Activated CD8-positive, alpha-beta T cell treated with anti-CD3 and anti-CD28 coated beads for 36 hours (primary cell): ENCODE data around the gene ADGB. TPM values are rescaled to one million over a fixed set of nuclear protein-coding genes. Genes with fewer than 3 reads are reported as not detected.

Experiments
- ATAC-seq: fragments of 200-7000 bp; cut with Tn5 transposase; one replicate; pipeline ENCODE4 v1.10.0; 2021; ENCODE audit warnings: mild to moderate bottlenecking, moderate library complexity
- CTCF ChIA-PET: fragments of 350-600 bp; sonication (Branson Sonifier 250); formaldehyde crosslinking; loops from one replicate; lab custom pipeline; 2021; ENCODE audit warnings: antibody characterized with exemption; lab: Charles Lee
- POLR2A ChIA-PET: fragments of 350-600 bp; sonication (Branson Sonifier 250); formaldehyde crosslinking; loops from one replicate; lab custom pipeline; 2021; ENCODE audit warnings: antibody characterized with exemption; lab: Charles Lee
- DNase-seq: peaks from one replicate; pipeline ENCODE4 v3.0.0-alpha.2; 2020
- H3K27ac Mint-ChIP-seq: one replicate; pipeline ENCODE4 v1.8.0; 2021; ENCODE audit warnings: mild to moderate bottlenecking, mixed read lengths
- H3K27me3 Mint-ChIP-seq: one replicate; pipeline ENCODE4 v1.8.0; 2021; ENCODE audit warnings: mixed read lengths
- H3K36me3 Mint-ChIP-seq: one replicate; pipeline ENCODE4 v1.8.0; 2021; ENCODE audit warnings: low read depth, mixed read lengths
- H3K4me1 Mint-ChIP-seq: one replicate; pipeline ENCODE4 v1.8.0; 2021; ENCODE audit warnings: low read depth, mixed read lengths
- H3K4me3 Mint-ChIP-seq: one replicate; pipeline ENCODE4 v1.8.0; 2021; ENCODE audit warnings: mild to moderate bottlenecking, moderate library complexity, mixed read lengths
- H3K9me3 Mint-ChIP-seq: one replicate; pipeline ENCODE4 v1.8.0; 2021; ENCODE audit warnings: mixed read lengths
- CTCF ChIP-seq: fragments of 200-600 bp; IDR thresholded peaks from one replicate; pipeline ENCODE4 v1.8.0; 2022; ENCODE audit warnings: antibody characterized with exemption, mild to moderate bottlenecking
- intact Hi-C: fragments of 100-400 bp; cut with micrococcal nuclease; formaldehyde crosslinking; loops from one replicate; pipeline ENCODE4 v1.10.0; 2022
- total RNA-seq, 2 experiments: library from RNA; stranded (reverse); gene quantifications; one replicate each; pipeline ENCODE4 v1.2.3, GENCODE V29; 2021

Gene ADGB
- total RNA-seq, 2 experiments from 2014 or later = not detected

- DNase-seq = no peak
- H3K27ac Mint-ChIP-seq = no peak overlapping the region
- POLR2A ChIA-PET = no interaction called here
- CTCF ChIA-PET = interaction anchor here (0.7 kb wide), 1 partner anchor 1695 kb away, joined by 3 read pairs; no protein-coding TSS in a partner anchor
- H3K36me3 Mint-ChIP-seq = no peaks in the 10 kb centered on the region
- H3K4me3 Mint-ChIP-seq = no peak overlapping the region
- intact Hi-C loops = no loop called here
- ATAC-seq = no peak
- H3K4me1 Mint-ChIP-seq = no peaks in the 10 kb centered on the region
- no peak for TF ChIP-seq CTCF
- H3K27me3 Mint-ChIP-seq = no peaks in the 10 kb centered on the region
- H3K9me3 Mint-ChIP-seq = peaks cover 1% of the 10 kb centered on the region
Observed at GRCh38 chr6:146574211-146574610, 24.6 kb upstream of the ADGB start.

GRCh38 chr6:146578054-146578453 is 20.7 kb upstream of the ADGB start:
- no peak for TF ChIP-seq CTCF
- DNase-seq (no peak), ATAC-seq (no peak)
- H3K27me3 Mint-ChIP-seq = no peaks in the 10 kb centered on the region
- no peak overlapping the region for H3K27ac Mint-ChIP-seq
- no peaks in the 10 kb centered on the region for H3K4me1 Mint-ChIP-seq
- POLR2A ChIA-PET = no interaction called here
- H3K4me3 Mint-ChIP-seq = no peak overlapping the region
- peaks cover 1% of the 10 kb centered on the region for H3K9me3 Mint-ChIP-seq
- H3K36me3 Mint-ChIP-seq = no peaks in the 10 kb centered on the region
- intact Hi-C loops = no loop called here
- CTCF ChIA-PET = interaction anchor here (0.5 kb wide), 1 partner anchor 31 kb away, joined by 3 read pairs; no protein-coding TSS in a partner anchor

- POLR2A ChIA-PET = no interaction called here
Observed at GRCh38 chr6:146581968-146582367, 16.8 kb upstream of the ADGB start.

GRCh38 chr6:146582857-146583256 is 15.9 kb upstream of the ADGB start:
- H3K4me1 Mint-ChIP-seq = no peaks in the 10 kb centered on the region
- CTCF ChIA-PET = interaction anchor here (1.5 kb wide), 1 partner anchor 8 kb away, joined by 4 read pairs; no protein-coding TSS in a partner anchor
- ATAC-seq (no peak), DNase-seq (no peak)
- no peak overlapping the region for H3K27ac Mint-ChIP-seq
- no peak for TF ChIP-seq CTCF
- no peaks in the 10 kb centered on the region for H3K27me3 Mint-ChIP-seq
- no peaks in the 10 kb centered on the region for H3K36me3 Mint-ChIP-seq
- no peak overlapping the region for H3K4me3 Mint-ChIP-seq
- intact Hi-C loops = no loop called here
- POLR2A ChIA-PET = no interaction called here
- no peaks in the 10 kb centered on the region for H3K9me3 Mint-ChIP-seq

More at GRCh38 chr6:146581968-146582367, 16.8 kb upstream of the ADGB start:
- H3K4me3 Mint-ChIP-seq = no peak overlapping the region
- no peaks in the 10 kb centered on the region for H3K36me3 Mint-ChIP-seq
- ATAC-seq (no peak), DNase-seq (no peak)
- H3K27ac Mint-ChIP-seq = no peak overlapping the region
- H3K27me3 Mint-ChIP-seq = no peaks in the 10 kb centered on the region
- intact Hi-C loops = no loop called here
- no peaks in the 10 kb centered on the region for H3K4me1 Mint-ChIP-seq
- no peaks in the 10 kb centered on the region for H3K9me3 Mint-ChIP-seq
- no peak for TF ChIP-seq CTCF
- CTCF ChIA-PET = interaction anchor here (1.5 kb wide), 1 partner anchor 9 kb away, joined by 4 read pairs; no protein-coding TSS in a partner anchor

GRCh38 chr6:146583966-146584365 is 14.8 kb upstream of the ADGB start:
- no peak for DNase-seq
- no peak for TF ChIP-seq CTCF
- no peak for ATAC-seq
- POLR2A ChIA-PET = no interaction called here
- CTCF ChIA-PET = no interaction called here
- no peaks in the 10 kb centered on the region for H3K36me3 Mint-ChIP-seq
- H3K4me1 Mint-ChIP-seq = no peaks in the 10 kb centered on the region
- H3K27me3 Mint-ChIP-seq = no peaks in the 10 kb centered on the region
- H3K4me3 Mint-ChIP-seq = no peak overlapping the region
- intact Hi-C loops = no loop called here
- H3K27ac Mint-ChIP-seq = no peak overlapping the region
- no peaks in the 10 kb centered on the region for H3K9me3 Mint-ChIP-seq
